ENCODE results near the gene ATP8A1. TPM values are rescaled to one million over a fixed set of nuclear protein-coding genes. Genes with fewer than 3 reads are reported as not detected.
"Not testable (repeated sequence)": the region's sequence is repeated elsewhere in the genome, so short reads cannot be mapped to it uniquely, and the experiment has no call there.

ATP8A1 gene
- total RNA-seq, 1 experiment from 2014 or later = 2.4 TPM

GRCh38 chr4:42410446-42410845 lies 246.5 kb downstream of the ATP8A1 start:
- DNase-seq (ENCODE audit: low spot score) = no peak

DNA sequence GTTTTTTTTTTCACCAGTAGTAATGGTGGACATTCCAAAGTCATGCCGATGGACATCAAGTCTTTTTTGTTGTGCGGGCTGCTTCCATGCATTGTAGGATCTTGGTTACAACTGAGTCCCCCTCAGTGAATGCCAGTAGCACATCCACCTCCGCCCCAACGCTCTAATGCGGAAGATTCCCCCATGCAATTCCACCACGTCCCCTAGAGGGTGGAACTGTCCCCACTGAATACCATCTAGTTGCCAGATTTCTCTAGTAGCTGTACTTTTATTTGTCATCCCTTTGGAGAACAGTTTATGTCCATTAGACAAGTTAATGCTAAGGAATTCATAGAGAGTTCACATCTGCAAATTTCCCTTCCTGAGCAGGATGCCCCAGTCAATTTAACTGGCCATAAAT lies 252.9 kb downstream of the ATP8A1 start:
- DNase-seq (ENCODE audit: low spot score) = no peak

DNA sequence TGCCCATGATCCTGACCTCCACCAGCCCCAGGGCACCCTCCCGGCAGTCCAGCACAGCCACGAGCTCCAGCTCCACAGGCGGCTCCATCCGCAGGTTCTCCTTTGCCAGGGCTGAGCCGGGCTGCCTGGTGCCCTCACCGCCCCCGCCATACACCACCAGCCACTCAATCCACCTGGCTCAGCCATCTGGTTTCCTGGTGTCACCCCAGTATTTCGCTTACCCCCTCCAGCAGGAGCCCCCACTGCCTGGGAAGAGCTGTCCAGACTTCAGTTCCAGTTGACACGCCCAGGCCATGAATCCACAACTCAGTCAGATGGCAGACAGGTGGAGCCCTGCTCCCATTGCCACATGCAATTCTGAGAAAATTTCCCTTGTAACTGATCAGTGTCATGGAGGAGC lies 255.7 kb downstream of the ATP8A1 start:
- DNase-seq (ENCODE audit: low spot score) = no peak

GRCh38 chr4:42399393-42399792 lies 257.5 kb downstream of the ATP8A1 start:
- no peak for DNase-seq (ENCODE audit: low spot score)

DNA sequence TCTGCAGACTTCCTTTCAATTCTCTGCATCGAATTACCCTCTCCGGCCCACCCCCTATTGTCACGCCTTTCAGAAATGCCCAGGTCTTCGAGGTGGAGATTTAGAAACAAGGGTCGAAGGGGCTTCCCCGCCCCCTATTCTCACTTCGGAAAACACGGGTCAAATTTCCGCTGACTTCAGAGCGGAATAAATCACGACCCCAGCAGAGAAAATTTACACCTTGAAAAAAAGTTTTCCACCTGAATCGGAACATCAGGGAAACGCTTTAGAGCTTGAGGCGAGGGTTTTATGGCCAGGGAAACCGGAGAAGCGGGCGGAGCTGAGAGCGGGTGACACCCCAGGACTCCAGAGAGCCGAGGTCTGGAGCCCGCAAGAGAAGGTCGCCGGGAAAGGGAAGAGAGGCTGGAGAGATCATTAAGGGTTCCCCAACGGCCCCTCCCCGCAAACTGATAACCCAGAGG lies 258.0 kb downstream of the ATP8A1 start:
- DNase-seq (ENCODE audit: low spot score) = no peak

- no peak for DNase-seq (ENCODE audit: low spot score)
Observed at GRCh38 chr4:42398171-42398870, 258.6 kb downstream of the ATP8A1 start.

DNA sequence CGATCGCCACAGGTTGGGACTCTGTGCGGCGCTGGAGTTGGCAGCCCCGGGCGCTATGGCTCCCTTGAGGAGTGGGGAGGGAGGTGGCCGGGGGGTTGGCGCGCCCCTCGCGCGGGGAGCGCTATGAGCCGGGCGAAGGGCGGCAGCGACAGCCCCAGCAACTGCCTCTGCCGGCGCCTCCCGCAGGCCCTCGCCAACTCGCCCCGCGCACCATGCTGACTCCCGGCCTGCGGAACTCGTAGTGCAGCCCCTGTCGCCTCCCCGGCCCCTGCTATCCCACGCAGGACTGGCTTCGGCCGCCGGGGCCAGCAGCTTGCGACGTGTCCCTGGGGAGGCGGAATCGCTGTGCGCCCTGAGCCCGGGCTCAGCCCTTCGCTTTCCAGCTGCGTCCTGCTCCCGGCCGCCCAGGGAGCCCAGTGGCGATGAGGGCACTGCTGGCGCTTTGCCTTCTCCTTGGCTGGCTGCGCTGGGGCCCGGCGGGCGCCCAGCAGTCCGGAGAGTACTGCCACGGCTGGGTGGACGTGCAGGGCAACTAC lies 259.2 kb downstream of the ATP8A1 start:
- DNase-seq (ENCODE audit: low spot score) = no peak

GRCh38 chr4:42396752-42397634 lies 259.9 kb downstream of the ATP8A1 start, which contains the start of gene SHISA3:
Gene SHISA3, plus strand, starts transcription at chr4:42397488. Its CDS starts 569 bp downstream, at chr4:42398057.
- DNase-seq (ENCODE audit: low spot score) = no peak

DNA sequence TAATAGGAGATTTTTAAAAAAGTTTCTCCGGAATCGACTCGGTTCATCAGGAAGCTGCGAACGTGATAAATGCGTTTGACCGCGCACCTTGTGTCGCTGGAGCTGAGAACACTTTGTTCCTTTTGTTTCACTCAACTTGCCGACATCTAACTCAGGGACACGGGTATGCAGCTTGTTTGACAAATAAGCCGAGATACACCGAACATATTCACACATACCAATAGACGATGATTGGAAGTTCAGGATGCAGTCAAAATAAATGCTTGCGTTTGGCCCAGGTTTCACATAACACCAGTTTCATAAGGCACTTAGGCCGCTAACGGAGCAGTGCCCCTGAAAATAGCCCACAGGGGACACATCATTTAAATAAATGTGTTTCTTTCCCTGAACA lies 260.5 kb downstream of the ATP8A1 start:
- no peak for DNase-seq (ENCODE audit: low spot score)

GRCh38 chr4:42395595-42395994 lies 261.3 kb downstream of the ATP8A1 start:
- DNase-seq (ENCODE audit: low spot score) = no peak

DNA sequence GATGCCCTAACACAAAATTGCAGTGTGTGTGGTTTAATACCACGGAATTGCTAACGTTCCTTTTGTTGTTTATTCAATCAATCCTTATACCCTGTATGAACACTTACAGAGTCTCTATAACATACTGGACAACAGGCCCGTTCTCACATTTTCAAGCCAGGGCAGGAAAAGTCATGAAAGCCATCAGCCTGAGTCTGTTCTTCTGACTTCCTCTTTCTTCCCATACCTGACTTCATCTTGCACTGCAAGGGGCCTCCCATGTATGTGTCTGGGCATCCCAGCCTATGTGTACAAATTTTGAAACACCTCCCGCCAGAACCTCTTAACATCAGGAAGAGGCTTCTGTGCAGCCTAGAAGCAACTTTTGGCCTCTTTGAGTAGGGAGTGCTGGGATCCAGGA lies 264.5 kb downstream of the ATP8A1 start:
- no peak for DNase-seq (ENCODE audit: low spot score)

DNA sequence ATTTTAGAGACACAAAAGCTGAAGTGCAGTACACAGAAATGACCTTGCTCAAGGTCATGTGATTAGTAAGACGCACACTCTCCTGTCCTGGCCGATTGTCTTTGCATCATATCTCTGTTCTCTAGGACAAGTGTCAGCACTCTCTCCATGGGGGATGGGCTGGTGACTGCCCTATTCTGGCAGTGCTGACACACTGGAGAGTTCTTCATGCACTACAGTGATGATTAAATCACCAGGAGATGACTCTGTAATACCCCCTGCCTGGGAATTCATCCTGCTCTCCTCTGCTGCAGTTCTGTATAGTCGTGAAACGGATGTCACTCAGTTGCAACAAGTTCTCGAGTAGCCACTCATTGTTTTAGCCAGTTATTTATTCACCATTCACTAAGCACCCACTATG lies 264.9 kb downstream of the ATP8A1 start:
- no peak for DNase-seq (ENCODE audit: low spot score)

- no peak for DNase-seq (ENCODE audit: low spot score)
Observed at GRCh38 chr4:42391355-42391664, 265.6 kb downstream of the ATP8A1 start.

- no peak for DNase-seq (ENCODE audit: low spot score)
Observed at GRCh38 chr4:42390622-42391354, 266.1 kb downstream of the ATP8A1 start.

GRCh38 chr4:42385516-42385915 lies 271.4 kb downstream of the ATP8A1 start:
- no peak for DNase-seq (ENCODE audit: low spot score)

DNA sequence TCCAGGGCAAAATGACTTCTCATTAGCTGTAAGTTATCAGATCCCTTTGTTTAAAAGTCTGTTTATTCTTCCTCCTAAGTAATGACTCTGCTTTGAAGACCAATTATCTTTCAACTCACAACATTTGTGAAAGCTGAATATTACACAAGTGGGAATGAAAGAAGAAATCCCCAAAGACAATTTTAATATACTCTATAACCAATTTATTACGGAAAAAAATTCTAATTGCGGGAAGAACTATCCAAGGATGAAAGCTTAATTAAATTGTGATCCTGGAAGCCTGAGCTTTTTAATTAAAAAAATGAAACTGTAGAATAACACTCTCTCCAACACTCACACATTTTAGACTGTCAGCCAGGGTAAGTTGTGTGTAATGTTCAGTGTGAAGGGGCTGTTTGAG lies 275.2 kb downstream of the ATP8A1 start:
- DNase-seq (ENCODE audit: low spot score) = no peak

DNA sequence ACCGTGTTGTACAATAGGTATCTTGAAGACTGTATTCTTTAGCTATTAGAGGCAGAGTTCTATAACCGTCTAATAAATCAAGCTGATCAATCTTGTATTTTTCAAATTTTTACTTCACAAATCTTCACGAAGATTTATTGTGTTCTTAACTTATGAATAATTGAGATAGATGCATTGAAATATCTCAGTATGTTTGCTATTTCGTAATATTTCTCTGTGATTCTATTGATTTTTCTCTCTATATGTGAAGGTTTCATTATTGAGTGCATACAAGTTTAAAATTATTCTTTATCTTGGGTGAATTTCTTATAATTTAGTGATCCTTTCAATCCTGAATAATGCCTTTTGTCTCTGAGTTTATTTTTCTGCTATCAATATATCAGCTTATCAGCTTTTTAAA lies 279.4 kb downstream of the ATP8A1 start:
- DNase-seq (ENCODE audit: low spot score) = no peak

GRCh38 chr4:42372303-42372702 lies 284.6 kb downstream of the ATP8A1 start:
- not testable (repeated sequence) for DNase-seq (ENCODE audit: low spot score)

DNA sequence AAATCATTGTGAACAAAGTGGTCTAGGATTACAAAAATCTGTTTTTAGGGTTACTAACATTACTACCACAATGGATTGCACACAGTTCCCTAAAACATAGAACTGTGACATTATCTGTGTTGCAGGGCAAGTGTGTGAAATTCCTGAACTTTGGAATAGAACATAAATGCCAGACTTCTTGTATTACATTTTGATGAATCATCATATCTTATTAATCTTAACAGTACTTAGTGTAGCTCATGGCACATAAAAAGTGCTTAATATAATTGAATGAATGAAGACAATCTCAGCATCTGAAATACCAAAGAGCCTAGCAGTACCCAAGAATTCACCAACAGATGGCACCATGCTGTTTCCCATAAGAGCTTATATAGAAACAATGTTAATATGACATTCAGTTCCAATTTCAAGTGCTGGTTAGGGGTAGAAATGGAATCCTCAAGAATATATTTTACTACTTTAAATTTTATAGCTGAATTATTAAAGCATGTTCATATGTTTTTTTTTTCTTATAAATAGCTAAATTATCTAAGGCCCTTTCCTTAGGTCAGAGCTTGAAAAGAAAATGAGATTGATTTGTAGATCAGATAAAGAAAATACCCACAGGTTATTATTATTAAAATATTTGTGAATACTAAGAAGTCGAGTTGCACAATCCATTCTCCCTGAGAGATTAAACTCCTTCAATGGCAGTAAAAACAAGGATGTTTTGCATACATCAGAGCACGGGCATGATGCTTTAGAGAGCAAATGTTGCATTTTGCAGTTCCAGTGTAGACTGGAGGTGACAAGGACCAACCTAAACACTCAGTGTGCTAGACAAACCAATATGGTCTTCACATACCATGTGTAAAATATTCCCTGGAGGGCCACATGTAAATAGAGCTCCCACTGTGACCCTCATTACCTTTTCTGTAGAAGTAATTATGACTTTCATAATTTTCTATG lies 285.3 kb downstream of the ATP8A1 start:
- peak; percentile 50 for DNase-seq (ENCODE audit: low spot score)

DNA sequence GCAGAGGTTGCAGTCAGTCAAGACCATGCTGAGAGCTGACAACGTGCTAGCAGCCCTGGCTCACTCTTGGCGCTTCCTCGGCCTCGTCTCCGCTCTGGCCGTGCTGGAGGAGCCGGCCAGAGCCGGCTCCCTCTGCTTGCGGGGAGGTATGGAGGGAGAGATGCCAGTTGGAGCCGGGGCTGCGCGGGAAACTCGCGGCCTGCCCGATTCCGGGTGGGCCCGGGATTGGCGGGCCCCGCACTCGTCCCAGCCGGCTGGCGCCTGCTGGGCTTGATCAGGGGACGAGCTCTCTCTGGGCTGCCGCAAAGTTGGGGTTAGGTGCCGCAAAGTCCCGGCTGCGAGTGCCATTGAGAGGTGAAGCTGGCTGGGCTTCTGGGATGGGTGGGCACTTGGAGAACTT lies 287.4 kb downstream of the ATP8A1 start:
- no peak for DNase-seq (ENCODE audit: low spot score)

DNA sequence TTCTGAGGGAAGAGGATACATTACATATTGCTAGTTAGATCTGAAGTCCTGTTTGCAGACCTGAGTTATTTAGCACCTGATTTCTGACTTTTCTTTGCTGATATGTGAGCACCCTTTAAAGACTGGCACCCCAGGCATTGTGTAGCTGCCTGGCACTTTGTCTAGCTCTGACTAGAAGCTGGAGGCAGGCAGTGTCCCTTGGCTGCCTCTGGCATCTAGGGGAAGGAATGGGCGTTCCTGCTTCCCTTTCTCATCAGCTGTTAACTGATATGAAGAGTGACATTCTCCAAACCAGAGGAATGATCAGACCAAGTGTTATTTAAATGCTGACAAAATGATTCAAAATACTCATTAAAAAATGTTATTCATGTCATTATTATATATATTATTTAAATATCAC lies 289.9 kb downstream of the ATP8A1 start:
- no peak for DNase-seq (ENCODE audit: low spot score)

Measured in H4 (cell line).